ENCODE data around the gene RFLNA.

Gene RFLNA

GRCh38 chr12:124307556-124307825 is 12.6 kb downstream of the RFLNA start:
- DNase-seq (ENCODE audit: low read depth): no peak
- no peak for TF ChIP-seq CTCF (IDR thresholded peaks at IDR 0.05; ENCODE audit: low read depth, low read length, missing control alignments)

GRCh38 chr12:124308741-124309140 is 13.8 kb downstream of the RFLNA start:
- TF ChIP-seq CTCF (IDR thresholded peaks at IDR 0.05; ENCODE audit: low read depth, low read length, missing control alignments): no peak
- no peak for DNase-seq (ENCODE audit: low read depth)
- no peak overlapping the region for H3K4me3 ChIP-seq (ENCODE audit: low read depth, low read length)

More at GRCh38 chr12:124307556-124307825, 12.6 kb downstream of the RFLNA start:
- H3K4me3 ChIP-seq (ENCODE audit: low read depth, low read length): no peak overlapping the region

- no peak overlapping the region for H3K4me3 ChIP-seq (ENCODE audit: low read depth, low read length)
- TF ChIP-seq CTCF (IDR thresholded peaks at IDR 0.05; ENCODE audit: low read depth, low read length, missing control alignments): no peak
- DNase-seq (ENCODE audit: low read depth): no peak
Measured at GRCh38 chr12:124309231-124309630, 14.3 kb downstream of the RFLNA start.

GRCh38 chr12:124309744-124310143 is 14.9 kb downstream of the RFLNA start:
- no peak for DNase-seq (ENCODE audit: low read depth)
- no peak for TF ChIP-seq CTCF (IDR thresholded peaks at IDR 0.05; ENCODE audit: low read depth, low read length, missing control alignments)
- no peak overlapping the region for H3K4me3 ChIP-seq (ENCODE audit: low read depth, low read length)

- H3K4me3 ChIP-seq (ENCODE audit: low read depth, low read length): no peak overlapping the region
- no peak for TF ChIP-seq CTCF (IDR thresholded peaks at IDR 0.05; ENCODE audit: low read depth, low read length, missing control alignments)
- DNase-seq (ENCODE audit: low read depth): no peak
Measured at GRCh38 chr12:124310178-124310577, 15.3 kb downstream of the RFLNA start.

GRCh38 chr12:124310785-124311184 is 15.9 kb downstream of the RFLNA start:
- no peak for TF ChIP-seq CTCF (IDR thresholded peaks at IDR 0.05; ENCODE audit: low read depth, low read length, missing control alignments)
- no peak for DNase-seq (ENCODE audit: low read depth)
- H3K4me3 ChIP-seq (ENCODE audit: low read depth, low read length): no peak overlapping the region

GRCh38 chr12:124311292-124312109 is 16.6 kb downstream of the RFLNA start:
- no peak overlapping the region for H3K4me3 ChIP-seq (ENCODE audit: low read depth, low read length)
- DNase-seq (ENCODE audit: low read depth): no peak
- no peak for TF ChIP-seq CTCF (IDR thresholded peaks at IDR 0.05; ENCODE audit: low read depth, low read length, missing control alignments)

Measured in GM12864 (cell line).